Activated CD8-positive, alpha-beta memory T cell treated with anti-CD3 and anti-CD28 coated beads for 36 hours (primary cell): ENCODE measurements around the gene C1QTNF8. TPM values are rescaled to one million over a fixed set of nuclear protein-coding genes. Genes with fewer than 3 reads are reported as not detected.

Experiments used
- CTCF ChIA-PET: fragments of 350-600 bp; sonication (Branson Sonifier 250); formaldehyde crosslinking; loops from one replicate; lab custom pipeline; 2021; ENCODE audit warnings: antibody characterized with exemption; lab: Charles Lee
- POLR2A ChIA-PET: fragments of 350-600 bp; sonication (Branson Sonifier 250); formaldehyde crosslinking; loops from one replicate; lab custom pipeline; 2021; ENCODE audit warnings: antibody characterized with exemption; lab: Charles Lee
- total RNA-seq, 2 experiments: library from RNA; stranded (reverse); gene quantifications; one replicate each; pipeline ENCODE4 v1.2.3, GENCODE V29; 2021

The C1QTNF8 gene
- total RNA-seq, 2 experiments from 2014 or later, result not detected

DNA sequence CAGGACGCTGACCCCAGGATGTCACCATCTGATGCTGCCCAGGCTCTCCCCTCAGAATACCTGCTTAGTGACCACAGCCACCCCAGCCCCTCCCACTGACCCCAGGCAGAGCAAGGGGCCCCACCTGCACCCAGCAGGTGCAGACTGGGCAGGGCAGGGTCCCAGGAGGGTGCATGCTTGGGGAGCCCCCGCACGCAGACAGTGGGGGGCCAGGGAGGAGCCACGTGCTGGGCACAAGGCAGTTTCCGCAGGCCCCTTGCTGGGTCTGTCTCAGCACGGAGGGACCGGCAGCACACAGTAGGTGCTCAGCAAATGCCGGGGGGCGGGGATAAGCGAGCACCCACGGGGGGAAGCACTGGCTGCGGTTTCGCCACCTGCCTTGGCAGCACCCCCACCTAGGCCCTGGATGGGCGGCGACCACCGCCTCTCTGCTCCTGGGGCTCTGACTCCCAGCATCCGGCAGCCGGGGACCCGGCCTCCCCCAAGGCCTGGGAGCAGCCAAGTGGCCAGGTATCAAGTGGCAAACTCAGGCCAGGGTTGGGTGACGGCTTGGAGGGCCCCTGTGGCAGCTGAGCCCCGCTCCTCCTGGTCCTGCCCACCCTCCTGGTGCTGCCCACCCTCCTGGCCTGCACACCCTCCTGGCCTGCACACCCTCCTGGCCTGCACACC lies 42.2 kb downstream of the C1QTNF8 start:
- POLR2A ChIA-PET, result no interaction called here
- CTCF ChIA-PET, result interaction anchor here (0.6 kb wide), 1 partner anchor 185 kb away, joined by 3 read pairs; no protein-coding TSS in a partner anchor

DNA sequence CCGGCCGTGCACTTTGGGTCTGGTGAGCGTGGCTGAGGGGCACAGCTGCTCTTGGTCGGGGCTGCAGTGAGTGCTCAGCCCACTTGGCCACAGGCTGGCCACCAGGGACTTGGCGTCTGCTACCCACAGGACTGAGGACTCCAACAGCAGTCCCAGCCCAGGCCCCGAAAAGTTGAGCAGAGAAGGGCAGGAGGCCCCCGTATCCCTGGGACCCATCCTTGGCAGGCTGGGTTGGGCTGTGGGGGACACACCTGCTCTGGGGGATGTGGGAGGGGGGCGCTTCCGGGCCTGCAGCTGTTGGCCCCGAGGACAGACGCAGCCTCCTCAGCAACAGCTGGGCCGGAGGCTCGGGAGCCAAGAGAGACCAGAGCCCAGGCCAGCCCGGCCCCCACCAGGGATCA lies 42.9 kb downstream of the C1QTNF8 start:
- CTCF ChIA-PET, result interaction anchor here (0.6 kb wide), 1 partner anchor 186 kb away, joined by 3 read pairs; no protein-coding TSS in a partner anchor
- POLR2A ChIA-PET, result no interaction called here

DNA sequence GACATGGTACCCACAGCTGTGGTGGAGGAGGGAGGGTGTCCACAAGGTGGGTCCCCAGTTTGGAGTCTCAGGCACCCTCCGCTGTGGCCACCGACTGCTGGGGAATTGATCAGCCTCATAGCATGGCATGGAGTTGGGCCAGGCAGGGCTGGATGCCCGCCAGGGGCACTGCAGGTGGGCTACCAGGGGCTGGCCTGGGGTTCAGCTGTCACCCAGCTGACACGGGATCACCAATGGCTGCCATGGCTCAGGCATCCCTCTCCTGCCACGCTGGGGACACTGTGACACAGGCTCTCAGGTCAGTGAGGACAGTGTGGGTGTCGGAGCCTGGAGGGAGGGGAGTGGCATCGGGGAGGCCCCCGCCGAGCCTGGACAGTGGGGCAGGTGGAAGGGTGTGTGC lies 43.3 kb downstream of the C1QTNF8 start:
- ChIA-PET CTCF (interaction anchor here (0.6 kb wide), 1 partner anchor 186 kb away, joined by 3 read pairs; no protein-coding TSS in a partner anchor), POLR2A (no interaction called here)

DNA sequence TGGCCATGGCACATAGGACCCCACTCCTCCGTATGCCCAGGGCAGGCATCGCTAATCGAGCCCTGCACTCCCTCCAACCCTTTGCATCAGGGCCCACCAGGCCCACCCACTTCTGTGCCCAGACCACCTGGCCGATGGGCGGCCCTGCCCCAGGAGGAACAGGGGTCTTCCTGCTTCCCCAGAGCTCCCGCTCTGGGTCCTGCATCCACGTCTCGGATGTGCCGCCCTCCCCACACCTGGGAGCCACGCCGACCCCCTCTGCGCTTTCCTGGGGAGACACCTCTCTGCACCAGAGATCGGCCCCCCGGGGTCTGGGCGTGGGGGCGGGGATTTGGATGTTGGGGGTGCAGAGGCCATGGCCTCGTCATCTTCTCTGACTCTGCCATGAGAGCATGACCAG lies 44.6 kb downstream of the C1QTNF8 start:
- ChIA-PET CTCF (no interaction called here), POLR2A (no interaction called here)

DNA sequence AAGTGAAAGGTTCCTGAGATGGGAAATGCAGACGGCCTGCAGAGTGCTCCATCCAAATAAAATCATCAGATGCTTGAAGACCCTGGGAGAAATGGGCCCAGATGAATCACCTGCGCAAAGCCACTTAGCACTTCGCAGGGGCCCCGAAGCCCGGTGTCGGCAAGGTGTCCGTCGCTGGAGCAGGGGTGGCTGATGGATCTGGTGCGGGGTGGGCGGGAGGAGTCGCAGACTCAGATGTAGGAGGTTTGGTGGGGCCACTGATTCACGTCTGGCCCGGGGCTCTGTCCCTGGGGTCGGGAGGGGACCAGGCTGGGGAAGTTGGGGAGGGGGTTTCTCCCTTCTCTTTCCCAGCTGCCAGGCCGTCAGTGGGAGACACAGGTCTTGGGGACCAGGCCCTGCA lies 45.1 kb downstream of the C1QTNF8 start:
- ChIA-PET CTCF (no interaction called here), POLR2A (no interaction called here)

DNA sequence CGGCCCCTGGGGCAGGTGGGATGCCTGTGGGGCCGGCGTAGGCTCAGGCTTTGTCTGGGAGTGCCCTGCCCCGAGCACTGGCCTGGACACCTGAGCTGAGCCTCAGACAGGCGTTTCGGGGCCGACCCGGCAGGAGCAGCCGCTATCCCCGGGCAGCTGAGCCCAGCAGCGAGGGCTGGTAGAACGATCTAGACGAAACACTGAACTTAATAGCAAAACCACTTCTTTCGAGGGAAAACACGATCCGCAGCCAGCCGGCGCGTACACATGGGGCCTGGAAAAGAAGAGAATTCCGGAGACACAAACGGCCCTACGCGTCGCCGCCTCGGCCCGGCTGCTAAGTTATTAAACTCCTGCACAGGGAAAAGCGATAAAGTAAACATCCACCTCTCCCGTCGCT lies 45.5 kb downstream of the C1QTNF8 start:
- CTCF ChIA-PET, result no interaction called here

DNA sequence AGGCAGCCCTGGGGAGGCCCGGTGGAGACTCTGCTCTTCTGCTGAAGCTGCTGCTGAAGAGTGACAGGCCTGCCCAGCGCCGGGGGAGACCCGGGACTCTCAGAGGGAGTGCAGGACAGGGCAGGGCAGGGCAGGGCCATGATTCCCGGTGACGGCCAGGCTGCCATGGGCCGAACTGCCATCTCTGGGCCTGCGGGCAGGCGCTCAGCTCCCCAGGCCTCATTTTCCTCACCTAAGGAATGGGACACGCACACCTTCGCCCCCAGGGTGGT lies 46.1 kb downstream of the C1QTNF8 start:
- ChIA-PET POLR2A (no interaction called here), CTCF (no interaction called here)

More for the DNA sequence above, 45.5 kb downstream of the C1QTNF8 start:
- POLR2A ChIA-PET, result no interaction called here

DNA sequence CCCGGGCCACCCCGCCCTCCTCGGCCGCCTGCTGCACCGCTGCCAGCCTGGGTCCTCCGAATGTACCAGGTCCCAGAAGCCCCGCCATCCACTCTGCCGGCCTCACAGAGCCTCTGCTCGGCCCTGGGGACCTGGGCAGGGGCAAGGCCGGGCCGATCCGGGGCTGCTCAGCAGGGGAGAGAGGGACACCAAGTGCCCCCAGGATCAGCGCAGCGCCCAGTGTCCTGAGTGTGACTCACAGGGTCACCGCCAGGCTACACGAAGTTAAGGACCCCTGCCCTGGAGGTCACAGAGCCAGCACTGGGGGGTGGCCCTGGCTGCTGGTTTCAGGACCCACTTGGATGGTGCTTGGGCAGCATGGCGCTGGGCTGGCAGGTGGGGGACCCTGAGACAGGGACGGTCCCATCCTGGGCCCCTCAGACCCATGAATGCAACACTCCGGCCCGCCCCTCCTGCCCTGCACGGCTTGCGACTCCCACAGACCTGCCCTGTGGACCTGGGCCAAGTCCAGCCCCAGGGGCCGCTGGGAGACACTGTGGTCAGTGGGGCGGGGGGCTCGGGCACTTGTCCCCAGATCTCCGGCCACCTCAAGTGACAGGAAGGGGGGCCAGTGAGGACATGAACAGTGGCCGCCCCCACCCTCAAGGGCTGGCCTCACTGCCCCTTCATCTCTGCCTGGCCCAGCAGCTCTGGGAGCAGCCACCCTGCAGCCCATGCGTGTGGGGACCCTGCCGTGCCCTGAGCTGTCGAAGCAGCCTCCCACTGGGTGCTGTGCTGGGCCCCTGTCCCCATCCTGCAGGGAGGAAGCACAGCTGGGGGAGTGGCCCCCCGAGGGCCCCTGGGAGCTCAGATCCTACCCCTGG lies 46.7 kb downstream of the C1QTNF8 start:
- POLR2A ChIA-PET, result no interaction called here
- CTCF ChIA-PET, result no interaction called here

DNA sequence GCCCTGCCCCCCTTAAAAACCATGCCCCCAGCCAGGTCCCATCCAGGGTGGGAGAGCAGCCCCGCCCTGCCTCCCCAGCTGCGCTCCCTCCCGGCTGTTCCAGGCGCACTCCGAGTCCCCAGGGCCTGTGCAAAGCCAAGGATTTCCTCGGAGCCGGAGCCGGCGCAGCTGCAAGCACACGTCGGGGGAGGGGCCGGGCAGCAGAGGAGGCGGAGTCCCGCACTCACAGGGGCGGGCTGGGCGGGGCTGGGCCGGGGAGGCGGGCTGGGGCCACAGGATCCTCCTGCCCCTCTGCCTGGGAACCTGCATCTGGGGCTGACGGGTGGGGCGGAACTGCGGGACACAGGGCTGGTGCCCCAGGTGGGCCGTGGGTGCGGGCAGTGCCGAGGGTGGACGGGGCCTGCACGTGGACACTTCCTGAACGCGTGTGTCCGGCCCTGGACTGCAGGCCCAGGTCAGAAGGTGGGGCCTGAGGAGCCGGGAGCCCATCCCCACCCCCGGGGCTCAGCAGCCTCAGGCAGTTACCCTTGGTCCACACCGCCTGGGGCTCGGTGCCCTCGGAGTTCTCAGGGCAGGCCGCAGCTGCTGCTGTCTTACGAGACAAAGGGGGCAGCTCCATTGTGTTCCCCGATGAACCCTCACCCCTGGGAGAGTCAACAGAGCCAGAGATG lies 47.5 kb downstream of the C1QTNF8 start:
- POLR2A ChIA-PET, result no interaction called here
- CTCF ChIA-PET, result interaction anchor here (2.3 kb wide), 1 partner anchor 9 kb away, joined by 14 read pairs; no protein-coding TSS in a partner anchor

DNA sequence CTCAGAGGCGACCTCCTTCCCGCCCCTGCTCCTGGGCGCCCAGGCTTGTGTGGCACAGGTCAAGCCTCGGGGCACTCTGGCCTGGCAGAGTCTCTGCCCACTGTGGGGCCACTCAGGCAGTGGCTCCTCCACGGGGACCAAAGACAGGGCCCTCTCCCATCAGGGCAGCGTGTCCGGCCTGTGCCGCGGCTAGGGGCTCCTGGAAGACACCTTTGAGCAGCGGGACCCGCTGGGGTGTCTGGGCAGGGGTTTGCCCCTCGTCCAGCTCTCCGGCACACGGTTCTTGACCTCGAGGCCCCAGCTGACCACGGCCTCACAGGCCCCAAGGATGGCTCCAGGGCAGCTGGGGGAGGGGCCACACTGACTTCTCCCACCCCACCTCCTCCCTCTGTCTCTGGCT lies 48.2 kb downstream of the C1QTNF8 start:
- CTCF ChIA-PET, result interaction anchor here (2.3 kb wide), 1 partner anchor 10 kb away, joined by 14 read pairs; no protein-coding TSS in a partner anchor

DNA sequence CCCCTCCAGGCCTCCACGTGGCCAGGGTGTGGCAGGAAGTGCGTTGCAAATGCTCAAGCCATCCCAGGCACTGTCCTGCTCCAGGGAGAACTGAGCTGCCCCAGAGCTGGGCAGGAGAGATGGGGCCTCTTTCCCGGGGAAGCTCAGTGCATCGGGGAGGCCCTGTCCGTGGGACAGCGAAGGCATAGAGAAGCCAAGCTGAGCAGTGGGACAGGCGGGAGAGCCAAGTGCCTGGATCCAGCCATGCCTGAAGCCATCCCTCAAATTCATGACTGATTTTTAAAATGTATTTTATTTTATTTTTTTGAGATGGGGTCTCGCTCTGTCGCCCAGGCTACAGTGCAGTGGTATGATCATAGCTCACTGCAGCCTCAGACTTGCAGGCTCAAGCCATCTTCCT lies 48.9 kb downstream of the C1QTNF8 start:
- ChIA-PET POLR2A (no interaction called here), CTCF (interaction anchor here (2.3 kb wide), 1 partner anchor 10 kb away, joined by 14 read pairs; no protein-coding TSS in a partner anchor)

More for the DNA sequence above, 48.2 kb downstream of the C1QTNF8 start:
- POLR2A ChIA-PET, result no interaction called here

DNA sequence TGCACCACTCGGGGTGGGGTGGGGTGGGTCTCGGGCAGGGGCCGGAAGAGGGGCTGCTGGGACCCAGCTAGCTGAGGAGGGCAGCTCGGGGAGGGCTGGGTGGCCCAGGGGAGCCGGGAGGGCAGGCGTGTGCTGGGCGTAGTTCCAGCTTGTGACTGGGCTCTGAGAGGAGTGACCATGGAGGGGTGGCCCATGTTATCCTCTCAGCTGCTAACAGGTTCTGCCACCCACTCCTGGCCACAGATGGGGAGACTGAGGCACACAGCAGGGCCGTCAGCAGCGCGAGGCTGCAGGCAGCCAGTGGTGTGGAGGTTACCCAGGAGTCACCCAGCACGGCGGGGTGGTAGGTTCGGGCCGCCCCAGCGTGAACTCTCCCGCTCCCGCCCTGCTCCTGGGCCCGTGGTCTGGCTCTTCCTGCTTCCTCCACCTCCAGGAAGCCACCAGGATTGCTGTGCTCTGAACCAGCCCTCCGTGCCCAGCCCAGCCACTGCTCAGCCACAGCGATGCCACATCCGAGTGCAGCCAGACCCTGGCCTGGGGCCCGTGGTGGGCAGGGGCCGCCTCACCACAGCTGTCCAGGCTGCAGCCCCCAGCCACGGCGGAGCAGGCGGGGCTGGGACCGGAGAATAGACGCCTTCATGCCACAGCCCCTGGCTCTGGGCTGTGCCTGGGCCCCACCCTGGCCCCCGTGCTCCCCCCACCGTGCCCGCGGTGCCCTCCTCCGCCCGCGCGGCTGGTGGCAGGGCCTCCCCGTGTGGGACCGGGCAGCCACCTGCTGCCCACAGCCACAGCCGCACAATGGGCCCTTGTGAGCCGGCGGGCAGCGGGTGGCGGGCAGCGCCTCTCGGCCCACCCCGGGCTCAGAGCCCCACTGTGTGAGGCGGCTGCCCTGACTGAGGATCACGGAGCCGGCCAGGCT lies 49.8 kb downstream of the C1QTNF8 start:
- CTCF ChIA-PET, result interaction anchor here (1.3 to 2.3 kb wide), 2 partner anchors 11 kb away, joined by 4 to 14 read pairs; no protein-coding TSS in a partner anchor

DNA sequence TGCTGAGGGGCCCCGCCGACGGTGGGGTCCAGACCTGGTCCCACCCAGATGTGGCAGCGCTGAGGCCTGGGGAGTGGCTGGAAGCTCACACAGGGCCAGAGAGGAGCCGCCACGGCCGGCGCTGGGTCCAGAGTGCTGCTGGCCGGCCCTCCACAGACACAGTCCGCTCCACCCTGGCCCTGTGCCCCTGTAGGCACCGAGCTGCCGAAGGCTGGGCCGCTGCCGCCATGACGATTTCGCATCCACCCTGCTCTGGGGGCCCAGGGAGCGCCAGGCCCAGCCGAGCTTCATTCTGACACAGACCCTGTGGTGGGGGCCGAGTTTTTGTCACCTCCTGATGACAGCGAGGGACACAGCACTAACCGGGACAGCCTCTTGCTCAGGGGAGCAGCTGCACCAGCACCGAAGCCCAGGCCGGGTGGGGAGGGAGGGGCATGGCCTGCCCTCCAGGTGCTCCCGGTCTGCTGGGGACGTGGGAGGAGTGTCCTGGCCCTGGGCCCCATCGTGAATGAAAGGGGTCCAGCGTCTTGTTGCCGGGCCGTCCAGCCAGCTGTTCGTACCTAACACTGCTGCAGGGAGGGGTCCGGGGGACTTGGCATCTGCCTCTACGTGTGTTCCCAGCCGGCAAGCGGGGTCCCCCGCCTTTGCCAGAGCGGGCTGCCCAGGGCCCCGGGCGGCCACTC lies 50.6 kb downstream of the C1QTNF8 start:
- CTCF ChIA-PET, result interaction anchor here (1.3 kb wide), 1 partner anchor 12 kb away, joined by 4 read pairs; no protein-coding TSS in a partner anchor

More for the DNA sequence above, 49.8 kb downstream of the C1QTNF8 start:
- POLR2A ChIA-PET, result no interaction called here

DNA sequence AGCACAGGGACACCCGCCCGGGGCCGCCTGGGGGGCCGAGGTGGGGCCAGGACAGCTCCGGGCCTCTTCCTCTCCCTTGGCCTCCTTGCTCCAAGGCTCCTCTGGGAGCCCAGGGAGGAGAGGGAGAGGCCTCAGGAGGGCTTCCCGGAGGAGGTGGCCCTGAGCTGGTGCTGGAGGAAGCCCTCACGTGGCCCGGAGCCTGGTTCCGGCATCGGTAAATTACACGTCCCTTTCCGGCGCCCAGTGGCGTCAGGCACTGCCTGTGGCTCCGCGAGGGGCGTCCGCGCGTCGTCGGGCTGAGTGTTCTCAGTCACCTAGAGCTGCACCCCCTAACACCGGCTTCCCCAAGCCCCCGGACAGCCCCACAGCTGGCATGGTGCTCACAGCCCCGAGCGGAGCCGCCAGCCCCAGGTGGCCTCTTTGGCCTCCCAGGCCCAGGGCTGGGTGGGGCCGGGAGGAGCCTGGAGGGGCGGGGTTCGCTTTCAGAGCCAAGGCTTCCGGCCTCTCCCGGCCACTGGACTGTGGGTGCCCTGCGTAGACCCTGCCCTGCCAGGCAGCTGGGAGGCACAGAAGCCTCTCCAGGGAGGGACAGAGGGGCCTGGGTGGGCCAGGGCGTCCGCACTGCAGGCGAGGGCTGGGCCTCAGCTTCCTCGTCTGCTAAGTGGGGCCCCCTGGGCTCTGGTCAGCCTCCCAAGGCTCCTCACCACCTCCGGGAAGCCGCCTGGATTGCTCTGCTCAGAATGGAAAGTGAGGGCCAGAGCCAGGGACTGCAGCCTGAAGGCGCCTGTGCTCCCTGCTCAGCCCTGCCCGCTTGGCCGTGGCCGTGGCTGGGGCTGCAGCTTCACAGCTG lies 51.4 kb downstream of the C1QTNF8 start:
- CTCF ChIA-PET, result no interaction called here
- POLR2A ChIA-PET, result no interaction called here

More for the DNA sequence above, 50.6 kb downstream of the C1QTNF8 start:
- POLR2A ChIA-PET, result no interaction called here

DNA sequence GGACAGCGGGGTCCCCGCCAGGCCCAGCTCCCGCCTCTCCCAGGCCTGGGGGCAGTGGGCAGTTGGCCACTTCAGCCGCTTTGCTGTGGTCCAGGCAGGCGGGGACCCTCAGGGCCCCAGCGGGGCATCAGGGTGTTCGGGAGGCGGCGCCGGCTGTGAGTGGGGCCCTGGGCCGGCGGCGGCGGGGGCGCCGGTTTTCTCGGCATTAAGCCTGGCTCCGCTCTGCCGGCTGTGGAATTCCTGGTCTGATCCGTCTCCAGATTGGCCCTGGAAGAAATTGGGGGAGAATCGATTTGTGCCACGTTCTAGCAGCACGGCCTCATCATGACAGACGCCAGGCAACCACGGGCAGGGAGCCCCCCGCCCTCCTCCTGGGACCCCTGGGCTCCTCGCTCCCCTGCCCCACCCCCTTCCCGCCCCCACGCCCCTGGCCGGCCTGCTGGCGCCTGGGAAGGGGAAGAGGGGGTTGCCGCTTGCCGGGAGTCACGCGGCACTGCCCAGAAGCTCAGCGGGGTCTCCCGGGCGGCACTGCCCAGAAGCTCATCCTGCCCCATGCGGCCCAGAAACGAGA lies 52.1 kb downstream of the C1QTNF8 start:
- CTCF ChIA-PET, result interaction anchor here (0.6 kb wide), 1 partner anchor 13 kb away, joined by 3 read pairs; no protein-coding TSS in a partner anchor

DNA sequence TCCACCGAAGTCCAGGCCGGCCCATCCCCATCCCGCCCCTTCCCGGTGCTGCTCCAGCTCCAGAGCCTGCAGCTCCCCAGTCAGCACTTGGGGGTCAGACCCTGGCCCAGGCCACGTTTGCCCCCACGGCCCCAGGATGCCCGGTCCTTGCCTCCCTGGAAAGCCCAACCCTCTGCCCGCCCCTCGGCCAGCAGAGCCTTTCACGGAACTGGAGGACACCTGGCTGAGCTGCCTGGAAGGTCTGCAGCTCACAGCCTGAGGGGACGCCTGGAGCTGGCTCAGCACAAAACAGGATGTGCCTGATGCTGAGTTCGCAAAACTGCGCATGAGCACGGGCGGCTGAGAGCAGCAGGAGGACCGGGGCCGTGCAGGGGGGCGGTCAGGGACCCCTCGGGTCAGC lies 53.2 kb downstream of the C1QTNF8 start:
- CTCF ChIA-PET, result interaction anchor here (1.5 kb wide), 1 partner anchor 13 kb away, joined by 3 read pairs; no protein-coding TSS in a partner anchor

More for the DNA sequence above, 52.1 kb downstream of the C1QTNF8 start:
- POLR2A ChIA-PET, result no interaction called here

More for the DNA sequence above, 53.2 kb downstream of the C1QTNF8 start:
- POLR2A ChIA-PET, result no interaction called here
